Measurements from ENCODE around the gene MYOZ3. TPM values are rescaled to one million over a fixed set of nuclear protein-coding genes. Genes with fewer than 3 reads are reported as not detected.

Gene MYOZ3
- total and polyA plus RNA-seq, 2 of the 8 experiments (the other 6 are each of a cell fraction or from before 2014, with no cell fraction given): 9.6 to 19.1 TPM

DNA sequence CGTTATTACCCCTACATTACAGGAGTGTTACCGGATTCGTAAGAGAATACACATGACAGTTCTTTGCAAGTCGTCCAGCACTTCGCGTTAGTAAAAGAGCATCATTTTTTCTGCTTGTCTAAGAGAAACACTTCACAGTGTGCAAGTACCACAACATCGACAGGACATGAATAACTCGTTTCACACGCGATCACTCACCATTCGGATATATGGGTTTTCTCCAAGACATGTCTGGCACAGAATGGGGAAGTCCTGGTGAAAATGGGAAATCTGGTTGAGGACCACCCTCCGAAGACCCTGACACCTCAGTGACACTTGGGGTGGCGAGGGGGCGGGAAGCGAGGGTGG lies 39.2 kb downstream of the MYOZ3 start (continued):
- TF ChIP-seq, protein P1, sequence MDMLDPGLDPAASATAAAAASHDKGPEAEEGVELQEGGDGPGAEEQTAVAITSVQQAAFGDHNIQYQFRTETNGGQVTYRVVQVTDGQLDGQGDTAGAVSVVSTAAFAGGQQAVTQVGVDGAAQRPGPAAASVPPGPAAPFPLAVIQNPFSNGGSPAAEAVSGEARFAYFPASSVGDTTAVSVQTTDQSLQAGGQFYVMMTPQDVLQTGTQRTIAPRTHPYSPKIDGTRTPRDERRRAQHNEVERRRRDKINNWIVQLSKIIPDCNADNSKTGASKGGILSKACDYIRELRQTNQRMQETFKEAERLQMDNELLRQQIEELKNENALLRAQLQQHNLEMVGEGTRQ (IDR thresholded peaks at IDR 0.05; ENCODE audit: low read length): no peak
- TF ChIP-seq ATF3 (IDR thresholded peaks at IDR 0.05; ENCODE audit: insufficient read depth, low read depth, low read length): no peak
- no peak for TF ChIP-seq SIRT6 (IDR thresholded peaks at IDR 0.05; ENCODE audit: low read length)
- no peak for TF ChIP-seq RAD21 (IDR thresholded peaks at IDR 0.05 in 1 of 2, conservative IDR thresholded peaks at IDR 0.05 in 1 of 2; ENCODE audit: low read depth in 2 of 2, low read length in 2 of 2)
- TF ChIP-seq RBBP5 (IDR thresholded peaks at IDR 0.05; ENCODE audit: borderline replicate concordance, low read depth, low read length): no peak
- TF ChIP-seq RNF2 (IDR thresholded peaks at IDR 0.05; ENCODE audit: borderline replicate concordance, low read depth, low read length, missing control alignments, poor library complexity, severe bottlenecking): no peak
- no peak for TF ChIP-seq GABPA (IDR thresholded peaks at IDR 0.05; ENCODE audit: borderline replicate concordance, insufficient read depth, low read length)
- TF ChIP-seq TBP (IDR thresholded peaks at IDR 0.05; ENCODE audit: low read depth, low read length): no peak
